ENCODE measurements around the gene APCDD1L.

- no peak for TF ChIP-seq POLR2AphosphoS5 (IDR thresholded peaks at IDR 0.05)
- TF ChIP-seq CTCF (IDR thresholded peaks at IDR 0.05) = no peak
Observed at GRCh38 chr20:58553166-58553696, 38.0 kb upstream of the APCDD1L start.

Data from sigmoid colon (tissue), 4 donors.